HepG2 (cell line): ENCODE measurements around the gene TMC8. TPM values are rescaled to one million over a fixed set of nuclear protein-coding genes. Genes with fewer than 3 reads are reported as not detected.

ENCODE experiments used
- ARNTL ChIP-seq: sonication (generic); formaldehyde crosslinking; IDR thresholded peaks from 2 replicates; pipeline ENCODE4 v1.4.0; 2020; ENCODE audit warnings: mild to moderate bottlenecking, missing genetic modification reagents
- CBX5 ChIP-seq: sonication (generic); formaldehyde crosslinking; IDR thresholded peaks from 2 replicates; pipeline ENCODE4 v1.4.0; 2020; ENCODE audit warnings: missing genetic modification reagents, borderline replicate concordance
- HDAC6 ChIP-seq: fragments of 200-600 bp; sonication (generic); IDR thresholded peaks from 2 replicates; pipeline ENCODE4 v1.7.0; 2017; ENCODE audit warnings: mild to moderate bottlenecking, antibody characterized with exemption, low read length, low read depth
- IKZF5 ChIP-seq: IDR thresholded peaks from 2 replicates; pipeline ENCODE4 v1.6.1; 2018; ENCODE audit warnings: missing genetic modification reagents, mild to moderate bottlenecking, missing compliant biosample characterization
- KLF9 ChIP-seq: IDR thresholded peaks from 2 replicates; pipeline ENCODE4 v1.6.1; 2016; ENCODE audit warnings: low read depth
- MLXIP ChIP-seq: sonication (generic); formaldehyde crosslinking; IDR thresholded peaks from 2 replicates; pipeline ENCODE4 v1.9.0; 2021; ENCODE audit warnings: missing genetic modification reagents, borderline replicate concordance
- NBN ChIP-seq: fragments of 450-650 bp; conservative IDR thresholded peaks from 2 replicates; pipeline ENCODE4 v1.6.1; 2017
- PAWR ChIP-seq: sonication (generic); formaldehyde crosslinking; IDR thresholded peaks from 2 replicates; pipeline ENCODE4 v1.4.0; 2020; ENCODE audit warnings: missing genetic modification reagents, mild to moderate bottlenecking, borderline replicate concordance
- PRDM10 ChIP-seq: sonication (generic); formaldehyde crosslinking; IDR thresholded peaks from 2 replicates; pipeline ENCODE4 v1.4.0; 2020; ENCODE audit warnings: low read depth, missing genetic modification reagents
- RFX3 ChIP-seq: IDR thresholded peaks from 2 replicates; pipeline ENCODE4 v1.6.1; 2016; ENCODE audit warnings: missing biosample characterization, missing genetic modification reagents
- RNF2 ChIP-seq: fragments of 450-650 bp; conservative IDR thresholded peaks from 2 replicates; pipeline ENCODE4 v1.6.1; 2016; ENCODE audit warnings: low read depth
- ZNF44 ChIP-seq: sonication (generic); formaldehyde crosslinking; IDR thresholded peaks from 2 replicates; pipeline ENCODE4 v1.5.1; 2020; ENCODE audit warnings: mild to moderate bottlenecking, missing genetic modification reagents
- ZNF564 ChIP-seq: sonication (generic); formaldehyde crosslinking; IDR thresholded peaks from 2 replicates; pipeline ENCODE4 v1.8.1; 2023; ENCODE audit warnings: mild to moderate bottlenecking, missing genetic modification reagents
- ZNF766 ChIP-seq: sonication (generic); formaldehyde crosslinking; IDR thresholded peaks from 2 replicates; pipeline ENCODE4 v1.5.0; 2020; ENCODE audit warnings: missing genetic modification reagents, borderline replicate concordance
- ZNF879 ChIP-seq: sonication (generic); formaldehyde crosslinking; IDR thresholded peaks from 2 replicates; pipeline ENCODE4 v1.8.1; 2023; ENCODE audit warnings: missing genetic modification reagents
- polyA plus RNA-seq, 8 experiments: library from polyadenylated mRNA; depleted of rRNA in 3 of 8; stranded (reverse) in 7 of 8; unstranded in 1 of 8; fragments of >200 nt; fragmentation: Illumina TruSeq in 4 of 8; extraction: Trizol in 4 of 8; gene quantifications; 2 replicates each; pipeline versions ENCODE4 v1.2.1 to v1.2.3, GENCODE V29; 2011 to 2016; ENCODE audit warnings: low read depth in 4 of 8, missing spikeins in 1 of 8, mixed read lengths in 1 of 8; ENCODE audit not compliant: insufficient read depth in 1 of 8
- total RNA-seq, 5 experiments: library from RNA; depleted of rRNA; stranded (reverse); fragments of >200 nt; fragmentation: Illumina TruSeq; extraction: Trizol; gene quantifications; 2 replicates each; pipeline ENCODE4 v1.2.3, GENCODE V29; 2016; ENCODE audit warnings: low read depth in 1 of 5
- TF ChIP-seq, protein P1 (sequence below), 2 experiments: sonication (generic) in 1 of 2; formaldehyde crosslinking in 1 of 2; IDR thresholded peaks; 2 replicates each; pipeline versions ENCODE4 v1.4.0 to v1.6.1; 2018 to 2020; ENCODE audit warnings: missing genetic modification reagents in 2 of 2, borderline replicate concordance in 1 of 2, low read depth in 1 of 2, mild to moderate bottlenecking in 1 of 2, missing biosample characterization in 1 of 2
- TF ChIP-seq, protein P2 (sequence below): sonication (generic); formaldehyde crosslinking; IDR thresholded peaks from 2 replicates; pipeline ENCODE4 v1.4.0; 2020; ENCODE audit warnings: missing genetic modification reagents, borderline replicate concordance

The TMC8 gene
- total and polyA plus RNA-seq, 2 of the 13 experiments (the other 11 are each of a cell fraction or from before 2014, with no cell fraction given) = 0.53 to 7.8 TPM

GRCh38 chr17:78144736-78145641, 14.4 kb downstream of the TMC8 start (continued):
- TF ChIP-seq ZNF766 = peak; percentile 66; the same call in 1 of the 2 replicates
- no peak for TF ChIP-seq RFX3 (CRISPR knock-in tag)
- TF ChIP-seq MLXIP (CRISPR knock-in tag) = no peak
- 0 out of 2 replicates have a peak, but pooled peaks have one; percentile 68 for TF ChIP-seq ZNF879 (CRISPR knock-in tag)
- TF ChIP-seq RNF2 = no peak; the same call in 1 of the 2 replicates
- TF ChIP-seq NBN = no peak
- peak; percentile 74; the same call in 1 of the 2 replicates for TF ChIP-seq IKZF5 (CRISPR knock-in tag)
- TF ChIP-seq ZNF564 (CRISPR knock-in tag) = peak; percentile 77; the same call in 1 of the 2 replicates
- TF ChIP-seq, protein P1, sequence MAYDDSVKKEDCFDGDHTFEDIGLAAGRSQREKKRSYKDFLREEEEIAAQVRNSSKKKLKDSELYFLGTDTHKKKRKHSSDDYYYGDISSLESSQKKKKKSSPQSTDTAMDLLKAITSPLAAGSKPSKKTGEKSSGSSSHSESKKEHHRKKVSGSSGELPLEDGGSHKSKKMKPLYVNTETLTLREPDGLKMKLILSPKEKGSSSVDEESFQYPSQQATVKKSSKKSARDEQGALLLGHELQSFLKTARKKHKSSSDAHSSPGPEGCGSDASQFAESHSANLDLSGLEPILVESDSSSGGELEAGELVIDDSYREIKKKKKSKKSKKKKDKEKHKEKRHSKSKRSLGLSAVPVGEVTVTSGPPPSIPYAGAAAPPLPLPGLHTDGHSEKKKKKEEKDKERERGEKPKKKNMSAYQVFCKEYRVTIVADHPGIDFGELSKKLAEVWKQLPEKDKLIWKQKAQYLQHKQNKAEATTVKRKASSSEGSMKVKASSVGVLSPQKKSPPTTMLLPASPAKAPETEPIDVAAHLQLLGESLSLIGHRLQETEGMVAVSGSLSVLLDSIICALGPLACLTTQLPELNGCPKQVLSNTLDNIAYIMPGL (CRISPR knock-in tag; IDR thresholded peaks at IDR 0.05; ENCODE audit: borderline replicate concordance in 1 of 2, low read depth in 1 of 2) = 0 out of 4 replicates have a peak, but pooled peaks of 1 of the 2 experiments have one; percentile 24
- no peak for TF ChIP-seq CBX5 (CRISPR knock-in tag)
- TF ChIP-seq PAWR (CRISPR knock-in tag) = no peak
- no peak for TF ChIP-seq HDAC6
- peak; percentile 93 for TF ChIP-seq ARNTL (CRISPR knock-in tag)
- TF ChIP-seq, protein P2, sequence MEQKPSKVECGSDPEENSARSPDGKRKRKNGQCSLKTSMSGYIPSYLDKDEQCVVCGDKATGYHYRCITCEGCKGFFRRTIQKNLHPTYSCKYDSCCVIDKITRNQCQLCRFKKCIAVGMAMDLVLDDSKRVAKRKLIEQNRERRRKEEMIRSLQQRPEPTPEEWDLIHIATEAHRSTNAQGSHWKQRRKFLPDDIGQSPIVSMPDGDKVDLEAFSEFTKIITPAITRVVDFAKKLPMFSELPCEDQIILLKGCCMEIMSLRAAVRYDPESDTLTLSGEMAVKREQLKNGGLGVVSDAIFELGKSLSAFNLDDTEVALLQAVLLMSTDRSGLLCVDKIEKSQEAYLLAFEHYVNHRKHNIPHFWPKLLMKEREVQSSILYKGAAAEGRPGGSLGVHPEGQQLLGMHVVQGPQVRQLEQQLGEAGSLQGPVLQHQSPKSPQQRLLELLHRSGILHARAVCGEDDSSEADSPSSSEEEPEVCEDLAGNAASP (CRISPR knock-in tag) = peak; percentile 68; the same call in 1 of the 2 replicates
- no peak for TF ChIP-seq ZNF44 (CRISPR knock-in tag)
- no peak for TF ChIP-seq KLF9 (CRISPR knock-in tag)
- peak; percentile 44; the same call in 1 of the 2 replicates for TF ChIP-seq PRDM10 (CRISPR knock-in tag)
